HG02759 (cell line): ENCODE results near the gene TMEM30B.

Experiments used
- ATAC-seq: cut with Tn5 transposase; IDR thresholded peaks from one replicate; pipeline ENCODE4 v1.9.1; 2021; ENCODE audit warnings: mild to moderate bottlenecking, moderate library complexity; ENCODE audit not compliant: unreplicated experiment

Gene TMEM30B

DNA sequence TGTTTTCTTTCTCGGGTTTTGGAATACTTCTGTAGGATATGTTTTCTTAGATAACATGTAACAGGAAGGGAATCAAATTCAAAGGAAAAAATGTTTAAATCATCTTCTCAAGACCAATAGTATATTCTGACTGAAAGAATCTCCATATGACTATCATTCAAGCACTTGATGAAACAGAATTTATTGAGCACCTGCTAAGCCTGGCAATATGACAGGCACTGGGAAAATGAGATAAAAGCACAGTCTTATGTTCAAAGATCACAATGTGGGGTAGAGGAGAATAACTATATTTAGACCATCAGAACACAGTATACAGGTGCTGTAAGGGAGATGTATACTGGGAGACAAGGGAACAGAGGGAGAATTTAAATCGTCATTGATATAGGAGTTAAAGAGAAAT lies 19.1 kb upstream of the TMEM30B start:
- no peak for ATAC-seq

DNA sequence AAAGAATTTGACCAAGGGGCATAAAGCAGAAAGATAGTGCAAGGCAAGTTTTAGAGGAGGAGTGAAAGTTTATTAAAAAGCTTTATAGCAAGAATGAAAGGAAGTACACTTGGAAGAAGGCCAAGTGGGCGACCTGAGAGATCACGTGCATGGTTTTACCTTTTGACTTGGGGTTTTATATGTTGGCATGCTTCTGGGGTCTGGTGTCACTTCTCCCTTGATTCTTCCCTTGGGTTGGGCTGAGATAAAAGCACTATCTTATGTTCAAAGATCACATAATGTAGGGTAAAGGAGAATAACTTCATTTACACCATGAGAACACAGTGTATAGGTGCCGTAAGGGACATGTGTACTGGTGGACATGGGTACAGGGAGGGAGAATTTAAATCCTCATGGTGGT lies 17.7 kb upstream of the TMEM30B start:
- ATAC-seq, result no peak

DNA sequence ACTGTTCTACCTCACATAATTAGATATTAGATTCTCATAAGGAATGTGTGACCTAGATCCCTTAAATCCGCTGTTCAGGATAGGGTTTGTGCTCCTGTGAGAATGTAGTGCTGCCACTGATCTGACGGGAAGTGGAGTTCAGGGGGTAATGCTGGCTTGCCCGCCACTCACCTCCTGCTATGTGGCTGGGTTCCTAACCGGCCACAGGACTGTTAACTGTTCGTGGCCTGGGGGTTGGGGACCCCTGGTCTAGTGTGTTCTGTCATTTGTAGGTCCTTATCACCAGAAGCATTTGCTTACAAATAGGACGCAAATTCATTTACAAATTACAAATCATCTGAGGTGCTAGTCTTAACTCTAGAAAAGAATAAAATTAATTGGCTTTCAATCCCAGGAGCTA lies 16.4 kb upstream of the TMEM30B start:
- no peak for ATAC-seq

DNA sequence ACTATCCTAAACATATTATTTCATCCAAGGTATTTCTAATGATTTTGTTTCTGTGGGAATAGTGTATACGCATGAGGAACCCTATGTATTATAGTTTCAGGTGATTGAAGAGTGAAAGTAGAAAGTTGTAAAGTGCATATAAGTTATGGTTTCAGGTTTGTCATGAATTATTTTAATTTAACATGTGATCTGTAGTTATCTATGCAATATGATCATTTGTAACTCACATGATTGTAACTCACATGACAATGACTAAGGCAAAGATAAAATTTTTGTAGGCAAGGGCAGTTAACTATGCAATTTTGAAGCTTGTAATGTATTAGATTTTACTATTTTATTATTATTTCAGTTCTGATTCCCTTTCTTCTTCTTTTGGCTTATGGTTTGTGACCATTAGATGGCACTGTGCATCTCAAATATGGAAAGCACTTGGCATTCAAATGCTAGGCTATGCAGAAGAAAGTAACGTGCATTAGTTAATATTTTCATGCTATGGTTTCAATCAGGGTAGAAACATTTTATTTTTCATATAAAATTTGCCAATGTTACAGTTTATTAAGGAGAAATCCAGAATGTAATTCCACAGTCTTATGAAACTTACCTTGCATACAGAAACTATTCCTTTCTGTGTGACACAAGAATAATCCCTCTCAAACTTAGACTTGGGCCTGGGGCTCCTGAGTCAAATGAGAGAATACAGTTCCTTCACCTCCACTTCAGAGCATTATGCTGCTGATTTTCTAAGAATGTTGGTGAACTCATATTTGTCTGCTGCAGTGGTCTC lies 15.8 kb upstream of the TMEM30B start:
- no peak for ATAC-seq

DNA sequence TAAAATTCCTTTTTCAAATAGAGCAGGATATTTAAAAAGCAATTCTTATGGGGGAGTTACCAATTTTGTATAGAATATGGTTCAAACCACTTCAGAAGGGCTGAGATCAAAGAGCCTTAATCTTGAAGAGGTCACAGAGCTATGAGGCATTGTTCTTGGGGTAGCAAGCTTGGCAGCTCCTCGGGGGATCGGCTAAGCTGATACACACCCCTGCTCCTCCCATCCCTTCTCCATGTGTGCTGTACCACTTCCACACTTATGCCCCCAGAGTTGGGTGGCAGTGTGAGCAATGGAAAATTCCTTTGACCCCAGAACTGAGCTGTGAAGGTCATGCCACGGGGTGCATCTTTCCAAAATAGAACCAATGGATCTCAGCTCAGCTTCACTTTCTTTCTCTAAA lies 15.0 kb upstream of the TMEM30B start:
- no peak for ATAC-seq

DNA sequence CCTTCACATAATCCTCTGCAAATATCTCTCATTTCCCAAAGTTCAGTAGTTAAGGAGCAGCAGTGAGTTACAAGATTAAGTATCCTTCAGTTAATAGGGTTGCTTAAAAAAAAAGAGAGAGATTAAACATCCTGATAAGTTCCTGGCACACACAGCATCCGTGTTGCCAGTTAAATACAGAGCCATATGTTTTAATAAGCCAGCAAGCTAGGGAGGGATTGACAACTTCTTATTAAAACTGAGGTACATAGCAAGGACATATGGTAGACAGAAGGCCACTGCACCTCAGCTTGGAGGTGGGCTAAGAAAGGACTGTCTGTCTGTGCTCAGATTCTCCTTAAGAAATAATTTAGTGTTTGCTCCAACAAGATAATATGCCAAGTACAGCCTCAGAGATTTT lies 9.6 kb upstream of the TMEM30B start:
- no peak for ATAC-seq

DNA sequence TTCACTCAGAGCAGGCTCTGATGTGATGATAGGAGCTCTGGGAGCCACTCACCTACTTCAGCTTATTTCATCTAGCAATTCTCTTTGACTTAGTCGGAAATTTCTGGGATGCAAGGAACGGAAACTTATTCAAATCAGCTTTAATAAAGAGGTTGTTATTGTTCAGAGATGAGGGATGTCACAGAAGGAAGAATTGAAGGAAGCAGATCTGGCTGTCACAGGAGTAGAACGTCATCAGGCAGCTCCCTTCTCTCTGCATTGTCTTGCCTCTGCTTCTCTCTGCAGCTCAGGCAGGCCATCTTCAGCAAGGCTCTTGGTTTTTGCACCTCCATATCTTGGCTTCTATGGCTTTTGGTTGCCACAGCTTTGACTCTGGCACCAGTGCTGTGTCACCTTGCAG lies 7.6 kb upstream of the TMEM30B start:
- ATAC-seq, result no peak

DNA sequence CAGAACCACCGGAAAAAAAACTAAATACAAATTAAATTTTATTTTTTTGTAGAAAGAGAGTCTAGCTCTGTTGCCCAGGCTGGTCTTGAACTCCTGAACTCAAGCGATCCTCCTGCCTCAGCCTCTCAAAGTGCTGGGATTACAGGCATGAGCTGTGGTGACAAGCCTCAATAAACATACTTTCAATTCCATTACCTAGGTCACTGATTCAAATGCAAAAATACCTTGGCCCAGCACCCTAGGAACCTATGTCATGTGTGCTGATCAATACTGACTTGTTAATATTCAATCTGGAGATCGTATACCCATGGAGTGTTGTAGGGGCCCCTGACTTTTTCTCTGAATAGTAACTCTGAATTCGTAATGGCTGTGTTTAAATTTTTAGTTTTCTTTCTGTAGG lies 7.1 kb upstream of the TMEM30B start:
- no peak for ATAC-seq

DNA sequence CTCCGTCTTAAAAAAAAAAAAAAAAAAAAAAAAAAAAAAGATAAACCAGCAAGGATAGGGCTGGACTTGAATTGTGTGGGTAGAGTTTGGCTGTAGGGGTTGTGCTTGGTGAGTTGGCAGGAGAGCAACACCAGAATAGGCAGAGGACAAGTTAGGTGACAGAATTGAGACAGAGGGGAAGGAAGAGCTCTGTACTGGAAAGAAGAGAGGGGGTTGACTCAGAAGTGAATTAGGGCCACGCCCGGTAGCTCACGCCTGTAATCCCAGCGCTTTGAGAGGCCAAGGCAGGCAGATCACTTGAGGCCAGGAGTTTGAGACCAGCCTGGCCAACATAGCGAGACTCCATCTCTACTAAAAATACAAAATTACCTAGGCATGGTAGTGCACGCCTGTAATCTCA lies 6.1 kb upstream of the TMEM30B start:
- ATAC-seq, result no peak

DNA sequence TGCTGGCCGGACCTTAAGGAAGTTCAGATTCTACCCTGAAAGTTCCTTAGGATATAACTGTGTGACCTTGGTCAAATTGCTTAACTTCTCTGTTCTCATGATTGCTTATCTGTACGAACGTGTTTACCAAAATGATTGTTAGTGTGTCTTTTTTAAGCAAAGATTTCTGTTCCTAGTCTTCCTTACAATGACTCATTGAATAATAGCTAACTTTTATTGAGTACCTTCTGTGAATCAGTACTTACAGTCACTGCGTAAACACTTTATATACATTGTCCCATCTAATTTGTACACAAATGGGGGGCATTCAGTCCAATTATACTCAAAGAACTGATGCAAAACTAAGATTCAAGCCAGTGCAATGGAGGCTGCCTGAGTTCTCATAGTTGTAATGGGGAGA lies 4.2 kb upstream of the TMEM30B start:
- no peak for ATAC-seq

DNA sequence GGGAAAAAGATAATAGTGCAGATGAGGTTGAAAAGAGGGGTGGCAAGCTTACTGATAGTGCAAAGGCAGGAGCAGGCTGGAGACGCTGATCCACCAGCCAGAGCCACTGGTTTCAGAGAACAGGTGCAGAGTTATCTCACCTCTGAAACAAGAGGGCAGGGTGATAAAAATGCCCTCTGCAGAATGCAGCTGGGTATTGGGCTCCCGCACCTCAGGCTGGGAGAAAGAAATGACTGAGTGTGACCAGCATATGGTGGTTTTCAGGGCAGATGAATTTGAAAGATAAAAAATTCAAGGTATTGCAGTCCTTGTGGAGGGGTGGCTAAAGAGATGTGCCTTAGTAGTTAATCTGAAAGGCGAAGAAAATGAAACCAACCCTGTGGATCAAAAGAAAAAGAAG lies 2.9 kb upstream of the TMEM30B start:
- ATAC-seq, result no peak

DNA sequence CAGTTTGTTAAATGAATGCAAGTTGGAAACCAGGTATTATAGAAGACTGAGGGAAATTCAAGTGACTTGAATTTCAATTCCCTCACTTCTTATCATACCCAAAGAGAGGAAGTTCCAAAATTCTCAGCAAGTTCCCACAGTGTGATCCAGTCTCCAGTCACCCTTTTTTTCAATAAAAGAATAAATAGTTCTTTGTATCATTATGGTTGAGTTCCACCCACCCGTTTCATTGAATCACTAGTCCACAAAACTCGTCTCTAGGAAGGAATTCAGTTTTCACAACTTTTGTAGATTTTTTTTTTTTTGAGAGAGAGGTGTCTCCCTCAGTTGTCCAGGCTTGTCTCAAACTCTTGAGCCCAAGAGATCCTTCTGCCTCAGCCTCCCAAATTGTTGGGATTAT lies 1.6 kb upstream of the TMEM30B start:
- no peak for ATAC-seq

DNA sequence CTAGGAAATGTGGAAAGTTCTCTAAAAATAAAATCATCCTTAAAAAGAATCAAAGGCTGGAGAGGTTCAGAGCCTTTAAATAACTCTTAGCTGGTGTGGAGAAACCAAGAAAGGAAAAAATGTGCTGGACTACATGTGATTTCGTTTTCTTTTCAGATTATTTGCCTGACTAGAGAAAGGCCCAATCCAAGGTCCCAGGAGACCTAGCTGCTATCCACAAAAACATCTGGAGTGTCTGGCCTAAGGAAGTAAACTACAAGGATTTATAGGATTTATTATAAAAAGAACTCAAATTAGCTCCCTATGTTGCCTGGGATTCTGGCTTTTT lies 774 bp upstream of the TMEM30B start:
- ATAC-seq, result no peak

DNA sequence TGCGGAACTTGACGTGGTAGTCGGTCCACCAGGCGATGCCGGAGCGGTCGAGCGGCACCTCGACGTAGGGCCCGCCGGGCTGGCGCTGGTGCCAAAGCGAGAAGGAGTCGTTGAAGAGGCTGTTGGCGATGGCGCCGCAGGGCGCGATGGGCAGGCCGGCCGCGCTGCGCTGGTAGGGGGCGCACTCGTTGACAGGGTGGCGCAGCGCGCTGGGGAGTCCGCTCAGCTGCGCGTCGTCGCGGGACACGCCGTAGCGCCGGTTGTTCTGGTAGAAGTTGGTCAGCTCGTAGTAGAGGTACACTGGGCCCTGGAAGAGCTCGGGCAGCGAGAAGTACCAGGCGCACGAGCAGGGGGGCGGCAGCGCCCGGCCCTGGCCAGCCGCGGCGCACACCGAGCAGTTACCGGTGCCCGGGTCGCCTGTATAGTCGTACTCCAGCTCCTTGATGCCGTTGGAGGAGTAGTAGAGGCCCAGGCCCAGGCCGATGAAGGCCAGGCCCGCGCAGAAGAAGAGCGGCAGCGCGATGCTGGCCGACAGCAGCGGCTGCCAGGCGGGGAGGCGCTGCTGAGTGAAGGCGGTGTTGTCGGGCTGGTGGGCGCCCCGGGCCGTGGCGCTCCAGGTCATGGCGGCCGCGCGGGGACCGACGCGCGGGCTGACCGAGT lies 482 bp downstream of the TMEM30B start:
- ATAC-seq, result peak; percentile 65

DNA sequence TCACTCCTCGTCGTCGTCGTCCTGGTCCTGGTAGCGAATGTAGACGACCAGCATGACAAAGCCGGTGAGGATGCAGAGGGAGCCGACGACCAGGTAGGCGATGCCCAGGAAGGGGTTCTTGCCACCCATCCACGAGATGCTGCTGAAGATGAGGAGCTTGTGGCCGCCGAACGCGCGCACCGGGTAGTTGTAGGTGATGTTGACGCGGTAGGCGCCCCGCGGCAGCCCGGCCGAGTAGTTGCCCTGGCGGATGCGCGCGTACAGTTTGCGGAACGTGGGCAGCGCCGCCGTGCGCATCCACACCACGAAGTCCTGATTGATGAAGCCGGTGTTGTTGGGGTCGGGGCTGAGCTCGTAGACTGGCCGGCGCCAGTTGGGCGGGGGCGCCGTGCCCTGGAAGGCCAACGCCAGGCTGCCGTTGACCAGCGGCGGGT lies 1.0 kb downstream of the TMEM30B start:
- no peak for ATAC-seq

DNA sequence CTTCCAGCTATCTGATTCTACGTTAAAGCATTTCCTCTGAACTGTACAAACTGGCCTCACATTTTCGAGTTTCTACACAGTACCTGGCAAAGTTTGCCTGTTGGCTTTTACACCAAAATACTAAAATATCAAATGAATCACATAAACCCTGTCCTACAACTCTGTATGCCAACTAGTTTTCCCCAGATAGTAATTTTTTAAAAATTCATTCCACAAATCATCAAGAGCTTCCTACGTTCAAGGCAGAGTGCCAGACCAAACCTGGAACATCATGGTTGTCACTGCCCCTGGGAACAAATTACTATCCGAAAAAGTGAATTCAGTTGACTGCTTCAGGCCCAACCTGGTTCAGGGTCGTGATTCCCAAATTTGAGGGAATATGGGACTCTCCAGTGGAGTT lies 2.1 kb downstream of the TMEM30B start:
- ATAC-seq, result no peak

DNA sequence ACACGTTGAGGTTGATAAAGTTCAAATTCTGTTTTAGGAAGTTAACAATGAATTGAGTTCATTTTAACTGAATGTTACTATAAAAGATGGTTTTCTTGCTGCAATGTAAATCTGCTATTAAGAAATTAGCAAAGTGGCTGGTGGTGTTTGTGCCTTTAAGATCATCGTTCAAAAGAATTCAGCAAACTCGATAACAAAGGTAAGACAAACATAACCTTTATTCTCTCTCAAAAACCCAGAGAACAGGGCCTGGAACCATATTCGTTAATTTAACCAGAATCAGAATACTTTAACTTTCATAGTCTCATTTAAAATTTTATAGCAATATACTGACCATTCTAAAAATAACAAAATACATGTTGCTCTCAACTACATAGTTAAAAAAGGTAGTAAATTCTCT lies 3.4 kb downstream of the TMEM30B start:
- ATAC-seq, result no peak

DNA sequence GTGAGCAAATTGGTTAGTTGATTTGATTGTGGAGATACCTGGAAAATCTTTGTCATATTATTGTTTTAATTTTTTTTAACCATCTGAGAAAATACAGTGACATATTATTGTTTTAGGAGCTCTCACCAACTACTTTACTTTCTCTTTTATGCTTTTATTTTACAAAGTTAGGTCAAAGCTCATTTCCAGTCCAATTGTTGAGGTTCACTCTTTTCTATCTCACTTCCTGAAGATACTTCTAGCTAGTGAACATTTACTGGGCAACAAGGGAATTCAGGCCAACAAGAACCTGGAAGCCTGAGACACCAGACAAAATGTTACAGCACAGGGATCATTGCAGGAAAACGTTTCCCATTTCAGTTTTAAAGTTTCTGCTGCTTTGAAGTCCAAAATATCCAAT lies 3.9 kb downstream of the TMEM30B start:
- ATAC-seq, result no peak

DNA sequence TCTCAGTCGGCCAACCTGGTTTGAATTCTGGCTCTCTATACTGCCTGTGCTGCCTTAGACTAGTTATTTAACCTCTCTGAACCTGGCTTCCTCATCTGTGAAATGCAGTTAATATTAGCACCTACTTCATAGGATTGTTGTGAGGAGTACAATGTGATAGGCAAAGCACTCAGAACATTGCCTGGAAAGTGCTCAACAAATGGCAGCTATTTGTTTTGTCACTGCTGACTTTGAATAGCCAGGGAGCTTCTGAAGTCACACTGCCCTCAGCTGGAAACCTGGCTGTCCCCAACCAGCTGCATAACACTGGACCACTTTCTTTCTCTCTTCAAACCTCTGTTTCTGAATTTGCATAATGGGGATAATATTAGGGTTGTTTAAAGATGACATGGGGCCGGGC lies 9.6 kb downstream of the TMEM30B start:
- ATAC-seq, result no peak

DNA sequence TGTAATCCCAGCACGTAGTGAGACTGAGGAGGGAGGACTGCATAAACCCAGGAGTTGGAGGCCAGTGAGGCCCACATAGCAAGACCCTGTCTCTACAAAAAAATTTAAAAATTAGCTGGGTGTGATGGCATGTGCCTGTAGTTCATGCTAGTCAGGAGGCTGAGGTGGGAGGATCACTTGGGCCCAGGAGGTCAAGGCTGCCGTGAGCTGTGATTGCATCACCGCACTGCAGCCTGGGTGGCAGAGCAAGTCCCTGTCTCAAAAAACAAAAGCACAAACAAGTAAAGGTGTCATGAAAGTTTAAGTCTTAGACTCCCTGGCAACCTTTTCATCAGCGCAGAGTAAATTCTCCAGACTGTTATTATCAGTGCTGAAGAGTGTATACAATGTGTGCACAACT lies 10.4 kb downstream of the TMEM30B start:
- no peak for ATAC-seq

DNA sequence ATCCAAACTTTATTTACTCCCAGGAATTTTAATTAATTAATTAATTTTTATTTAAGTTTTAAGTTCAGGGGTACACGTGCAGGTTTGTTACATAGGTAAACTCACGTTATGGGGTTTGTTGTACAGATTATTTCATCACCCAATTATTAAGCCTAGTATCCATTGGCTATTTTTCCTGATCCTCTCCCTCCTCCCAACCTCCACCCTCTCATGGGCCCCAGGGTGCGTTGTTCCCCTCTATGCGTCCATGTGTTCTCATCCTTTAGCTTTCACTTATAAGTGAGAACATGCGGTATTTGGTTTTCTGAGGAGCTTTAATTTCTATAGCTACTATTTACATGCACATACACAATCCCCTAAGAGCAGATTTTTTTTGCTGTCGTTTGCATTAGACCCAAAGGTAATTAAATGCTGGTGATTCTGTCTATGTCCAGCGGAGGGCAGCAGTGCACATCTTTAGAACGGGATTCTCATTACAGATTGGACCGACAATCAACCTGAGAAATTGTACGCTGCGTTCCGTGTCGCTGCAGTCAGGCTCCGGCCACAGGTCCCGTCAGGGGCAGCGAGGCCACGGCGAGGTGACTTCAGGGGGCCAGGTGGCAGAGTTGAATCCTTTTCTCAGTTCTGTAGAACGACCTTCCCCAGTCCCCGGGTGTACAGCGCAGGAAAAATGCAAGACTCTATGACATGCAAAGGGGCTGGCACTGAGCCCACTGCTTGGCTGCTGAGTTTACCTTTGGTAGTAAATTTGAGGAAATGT lies 11.6 kb downstream of the TMEM30B start:
- peak; percentile 91 for ATAC-seq

DNA sequence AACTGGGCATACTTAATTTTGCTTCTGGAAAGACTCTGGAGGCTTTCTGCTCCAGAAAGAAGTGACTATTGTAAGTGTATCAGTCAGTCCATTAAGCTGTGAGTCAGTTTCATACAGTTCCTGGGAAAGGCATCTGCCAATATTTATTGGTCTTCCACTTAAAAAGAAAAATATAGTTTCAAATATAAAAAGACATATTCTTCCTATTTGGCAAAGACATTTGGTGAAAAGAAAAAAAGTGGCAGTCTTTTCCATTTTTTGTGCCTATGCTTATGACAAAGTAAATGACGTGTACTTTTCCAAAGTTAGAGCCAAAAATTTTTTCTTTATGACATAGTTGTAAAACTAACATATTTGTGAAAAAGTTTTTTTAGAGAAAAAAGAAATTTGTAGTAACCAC lies 12.3 kb downstream of the TMEM30B start:
- no peak for ATAC-seq
